SK-N-SH (cell line): ENCODE measurements around the gene C12orf75.

Experiments
- TAF1 ChIP-seq: IDR thresholded peaks from 2 replicates; pipeline ENCODE4 v1.6.1; 2012; ENCODE audit warnings: low read depth, mild to moderate bottlenecking, low read length, moderate library complexity, borderline replicate concordance
- TF ChIP-seq, protein P1 (sequence below): fragments of 200-600 bp; sonication (generic); IDR thresholded peaks from 2 replicates; pipeline ENCODE4 v1.6.1; 2017; ENCODE audit warnings: antibody characterized with exemption, mild to moderate bottlenecking, moderate library complexity

DNA sequence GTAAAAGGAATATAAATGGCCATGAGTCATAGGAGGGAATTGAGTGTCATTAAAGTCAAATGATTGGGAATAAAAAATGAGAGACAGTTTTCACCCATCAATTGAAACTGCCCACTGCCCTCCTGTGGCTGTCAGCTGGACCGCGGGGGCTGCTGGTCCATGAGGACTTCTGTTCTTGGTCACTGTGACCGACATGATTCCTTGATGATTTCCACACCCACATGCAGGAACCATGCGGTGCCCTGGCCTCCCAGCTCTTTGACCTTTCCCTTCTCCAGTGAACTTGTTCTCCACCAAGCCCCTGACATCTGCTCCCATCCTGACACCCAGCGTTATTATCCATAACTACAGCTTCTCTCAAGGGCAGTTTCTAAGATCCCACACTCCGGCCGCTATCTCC lies 48.4 kb downstream of the C12orf75 start:
- TF ChIP-seq, protein P1, sequence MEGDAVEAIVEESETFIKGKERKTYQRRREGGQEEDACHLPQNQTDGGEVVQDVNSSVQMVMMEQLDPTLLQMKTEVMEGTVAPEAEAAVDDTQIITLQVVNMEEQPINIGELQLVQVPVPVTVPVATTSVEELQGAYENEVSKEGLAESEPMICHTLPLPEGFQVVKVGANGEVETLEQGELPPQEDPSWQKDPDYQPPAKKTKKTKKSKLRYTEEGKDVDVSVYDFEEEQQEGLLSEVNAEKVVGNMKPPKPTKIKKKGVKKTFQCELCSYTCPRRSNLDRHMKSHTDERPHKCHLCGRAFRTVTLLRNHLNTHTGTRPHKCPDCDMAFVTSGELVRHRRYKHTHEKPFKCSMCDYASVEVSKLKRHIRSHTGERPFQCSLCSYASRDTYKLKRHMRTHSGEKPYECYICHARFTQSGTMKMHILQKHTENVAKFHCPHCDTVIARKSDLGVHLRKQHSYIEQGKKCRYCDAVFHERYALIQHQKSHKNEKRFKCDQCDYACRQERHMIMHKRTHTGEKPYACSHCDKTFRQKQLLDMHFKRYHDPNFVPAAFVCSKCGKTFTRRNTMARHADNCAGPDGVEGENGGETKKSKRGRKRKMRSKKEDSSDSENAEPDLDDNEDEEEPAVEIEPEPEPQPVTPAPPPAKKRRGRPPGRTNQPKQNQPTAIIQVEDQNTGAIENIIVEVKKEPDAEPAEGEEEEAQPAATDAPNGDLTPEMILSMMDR = peak; percentile 54
- TF ChIP-seq TAF1 = no peak
